ENCODE measurements around the gene NDC1.

The NDC1 gene

GRCh38 chr1:53717025-53717804, 120.9 kb downstream of the NDC1 start:
- Histone ChIP-seq H3K36me3 (no peaks in the 10 kb centered on the region), H3K4me3 (no peak overlapping the region), H3K4me2 (no peak overlapping the region), H3K9me3 (no peaks in the 10 kb centered on the region), H4K20me1 (no peaks in the 10 kb centered on the region), H3K27ac (no peak overlapping the region), H3K27me3 (no peaks in the 10 kb centered on the region), H3K4me1 (no peaks in the 10 kb centered on the region), H3K9ac (no peak overlapping the region)
- no peak for TF ChIP-seq Cebpa-rat (IDR thresholded peaks at IDR 0.05)

DNA sequence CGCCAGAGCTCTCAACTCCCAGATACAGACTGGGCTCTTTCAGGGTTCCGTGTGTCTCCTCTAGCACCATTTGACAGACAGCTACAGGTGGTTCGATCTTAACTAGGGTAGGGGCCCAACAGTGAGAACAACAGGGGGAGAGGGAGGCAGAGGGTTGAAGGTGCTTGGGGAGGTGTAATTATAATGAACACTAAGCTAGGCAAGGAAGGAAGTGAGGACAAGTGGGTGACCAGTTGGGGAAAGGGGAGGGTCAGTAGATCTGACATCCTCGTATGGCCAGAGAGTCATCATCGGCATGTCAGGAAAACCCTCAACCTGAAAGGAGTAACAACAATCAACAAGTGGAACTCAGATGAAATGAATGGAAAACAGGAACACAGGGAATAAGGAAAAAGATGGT, 121.9 kb downstream of the NDC1 start:
- H3K4me1 ChIP-seq = no peaks in the 10 kb centered on the region
- H3K4me3 ChIP-seq = no peak overlapping the region
- H3K27ac ChIP-seq = no peak overlapping the region
- H3K9me3 ChIP-seq = no peaks in the 10 kb centered on the region
- H3K4me2 ChIP-seq = no peak overlapping the region
- no peaks in the 10 kb centered on the region for H3K36me3 ChIP-seq
- TF ChIP-seq Cebpa-rat (IDR thresholded peaks at IDR 0.05) = no peak
- no peaks in the 10 kb centered on the region for H4K20me1 ChIP-seq
- H3K9ac ChIP-seq = no peak overlapping the region
- H3K27me3 ChIP-seq = no peaks in the 10 kb centered on the region

DNA sequence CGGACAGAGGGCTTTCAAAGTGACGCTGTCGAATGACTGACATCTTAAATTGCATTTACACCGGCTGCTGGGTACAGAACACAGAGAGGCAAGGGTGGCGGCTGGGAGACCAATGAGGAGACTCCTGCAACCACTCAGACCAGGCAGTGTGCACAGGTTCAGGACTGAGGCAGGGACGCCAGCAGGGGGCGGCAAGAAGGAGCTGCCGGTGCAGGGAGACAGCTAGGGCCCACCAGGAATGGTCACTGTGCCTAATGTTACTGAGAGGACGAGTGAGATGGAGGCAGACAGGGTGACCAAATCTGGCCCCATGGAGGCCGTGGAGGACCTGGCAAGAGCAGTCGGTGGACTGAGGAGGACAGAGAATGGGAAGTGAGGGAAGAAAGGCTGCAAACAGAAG, 122.6 kb downstream of the NDC1 start:
- Histone ChIP-seq H4K20me1 (no peaks in the 10 kb centered on the region), H3K4me1 (no peaks in the 10 kb centered on the region), H3K36me3 (no peaks in the 10 kb centered on the region), H3K9me3 (no peaks in the 10 kb centered on the region), H3K4me2 (no peak overlapping the region), H3K4me3 (no peak overlapping the region), H3K27ac (no peak overlapping the region), H3K27me3 (no peaks in the 10 kb centered on the region), H3K9ac (no peak overlapping the region)
- TF ChIP-seq Cebpa-rat (IDR thresholded peaks at IDR 0.05) = no peak
